GM19455 (cell line): ENCODE data around the gene DKK3.
"Not testable (repeated sequence)": the region's sequence is repeated elsewhere in the genome, so short reads cannot be mapped to it uniquely, and the experiment has no call there.

Source experiments
- ATAC-seq: cut with Tn5 transposase; IDR thresholded peaks from one replicate; pipeline ENCODE4 v1.9.1; 2021; ENCODE audit not compliant: unreplicated experiment

The DKK3 gene

GRCh38 chr11:12007769-12008737, at the start of gene DKK3:
Gene DKK3, minus strand, starts transcription at chr11:12008626. Its CDS starts 44 bp downstream, at chr11:12008582.
- ATAC-seq: no peak

- no peak for ATAC-seq
Measured at GRCh38 chr11:12057299-12057980, 49.0 kb upstream of the DKK3 start.

GRCh38 chr11:12056119-12056518, 47.7 kb upstream of the DKK3 start:
- ATAC-seq: no peak

- ATAC-seq: no peak
Measured at GRCh38 chr11:12053606-12054361, 45.4 kb upstream of the DKK3 start.

GRCh38 chr11:12052676-12053605, 44.5 kb upstream of the DKK3 start:
- no peak for ATAC-seq

- ATAC-seq: no peak
Measured at GRCh38 chr11:12051287-12051662, 42.8 kb upstream of the DKK3 start.

GRCh38 chr11:12050470-12051286, 42.3 kb upstream of the DKK3 start:
- ATAC-seq: no peak

GRCh38 chr11:12048936-12049790, 40.7 kb upstream of the DKK3 start:
- no peak for ATAC-seq

GRCh38 chr11:12046636-12047236, 38.3 kb upstream of the DKK3 start:
- no peak for ATAC-seq

GRCh38 chr11:12045914-12046635, 37.6 kb upstream of the DKK3 start:
- ATAC-seq: no peak

- no peak for ATAC-seq
Measured at GRCh38 chr11:12044799-12045198, 36.4 kb upstream of the DKK3 start.

- ATAC-seq: no peak
Measured at GRCh38 chr11:12043959-12044791, 35.7 kb upstream of the DKK3 start.

GRCh38 chr11:12043221-12043620, 34.8 kb upstream of the DKK3 start:
- ATAC-seq: no peak

- ATAC-seq: no peak
Measured at GRCh38 chr11:12042215-12042676, 33.8 kb upstream of the DKK3 start.

- ATAC-seq: not testable (repeated sequence)
Measured at GRCh38 chr11:12040719-12041118, 32.3 kb upstream of the DKK3 start.

GRCh38 chr11:12032968-12033367, 24.5 kb upstream of the DKK3 start:
- ATAC-seq: no peak
